T-helper 2 cell (primary cell): Measurements from ENCODE around the gene OR2J2.
"Not testable (repeated sequence)": the region's sequence is repeated elsewhere in the genome, so short reads cannot be mapped to it uniquely, and the experiment has no call there.

Source experiments
- DNase-seq, 5 experiments: peaks; one replicate each; pipeline versions ENCODE4 v3.0.0 to v3.0.0-alpha.2; 2012 to 2022
- total RNA-seq, 2 donors: gene quantifications; one replicate each; lab custom pipeline; 2026; lab: John Stamatoyannopoulos, UW

Gene OR2J2
- total RNA-seq, result 0 reads per million in 2 donors

DNA sequence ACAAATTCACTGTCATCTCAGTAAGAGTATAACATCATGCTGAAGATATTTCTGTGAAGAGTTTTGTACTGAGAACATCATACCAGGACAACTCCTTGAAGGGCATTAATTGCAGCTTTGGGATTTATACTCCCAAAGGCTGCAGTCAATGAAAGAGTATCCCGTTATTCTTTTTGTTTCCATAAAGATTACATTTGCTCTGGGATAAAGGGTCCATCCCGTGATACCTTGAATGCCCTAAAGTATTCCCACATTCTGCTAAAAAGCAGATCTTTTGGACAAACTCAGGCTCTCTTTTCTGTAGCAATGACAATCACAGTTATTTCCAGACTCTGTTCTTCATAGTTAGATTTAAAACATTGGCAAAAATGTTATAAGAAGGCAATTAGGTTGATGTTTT lies at the start of gene OR2J2:
TSS of gene OR2J2 (plus strand) at position 301 of the 400 bp plus-strand sequence. CDS start 2,729 bp downstream, outside the sequence.
- not testable (repeated sequence) for DNase-seq

DNA sequence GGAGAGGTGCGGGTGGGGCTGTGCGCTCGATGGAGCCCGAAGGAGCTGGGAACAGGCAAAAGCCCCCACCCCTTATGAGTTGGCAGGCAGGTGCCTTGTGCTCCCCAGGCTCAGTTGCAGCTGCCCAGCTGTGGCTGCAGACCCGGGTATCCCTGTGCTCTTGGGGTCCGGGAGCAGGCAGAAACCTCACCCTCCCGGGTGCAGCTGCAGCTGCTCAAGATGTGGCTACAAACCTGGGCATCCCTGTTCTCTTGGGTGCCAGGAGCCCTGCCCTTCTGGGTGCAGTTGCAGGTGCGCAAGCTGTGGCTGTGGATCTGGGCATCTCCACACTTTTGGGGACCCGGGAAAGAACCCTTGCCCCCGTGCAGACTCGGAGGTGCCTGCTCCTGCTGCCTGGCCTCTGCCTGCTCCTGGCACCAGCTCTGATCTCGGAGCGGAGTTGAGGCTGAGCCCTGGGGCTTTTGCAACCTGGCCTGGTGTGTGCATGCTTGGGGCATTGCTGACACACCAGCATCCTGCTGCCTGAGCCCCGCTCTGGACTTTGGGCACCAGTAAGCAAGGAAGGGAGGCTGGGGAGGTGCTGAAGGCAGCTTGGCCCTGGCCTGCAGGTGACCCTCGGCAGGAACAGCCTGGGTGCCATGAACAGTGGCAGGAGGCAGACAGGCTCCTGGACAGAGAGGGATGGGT lies 41.2 kb upstream of the OR2J2 start:
- DNase-seq, result no peak

DNA sequence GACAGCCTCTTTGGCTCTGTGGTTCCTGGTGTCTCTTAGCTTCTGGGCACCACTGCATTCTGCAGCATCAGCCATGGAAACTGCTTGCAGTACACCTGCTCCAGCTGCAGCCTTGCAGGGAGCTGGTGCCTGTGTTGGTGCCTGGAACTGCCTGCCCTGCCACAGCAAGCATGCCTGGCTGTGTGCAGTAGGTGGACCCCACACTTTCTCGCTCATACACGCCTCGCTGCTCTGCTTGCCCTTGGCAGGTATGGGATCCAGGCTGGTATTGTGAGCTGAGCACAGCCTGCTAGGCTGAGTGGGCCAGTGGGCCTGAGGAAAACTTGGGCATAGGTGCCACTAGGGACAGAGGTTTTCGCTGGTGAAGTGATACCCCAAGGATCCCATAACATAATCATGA lies 40.1 kb upstream of the OR2J2 start:
- DNase-seq, result no peak

DNA sequence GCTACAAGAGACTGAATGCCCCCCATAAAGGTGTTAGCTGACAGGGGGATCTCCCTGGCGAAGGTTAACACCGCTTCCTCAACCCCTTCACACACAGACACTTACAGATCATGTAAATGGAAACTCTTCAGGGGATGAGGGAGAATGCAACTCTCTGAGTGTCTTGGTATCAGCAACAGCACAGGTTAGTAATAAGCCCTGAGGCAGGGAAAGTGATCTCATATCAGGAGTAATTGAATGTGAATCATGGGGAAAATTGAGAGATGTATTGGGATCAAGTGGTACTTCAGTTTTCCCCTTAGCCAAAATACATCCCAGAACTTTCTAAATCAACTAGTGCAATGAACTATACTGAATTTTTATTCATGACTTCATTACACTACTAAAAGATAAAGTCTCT lies 39.0 kb upstream of the OR2J2 start:
- no peak for DNase-seq

DNA sequence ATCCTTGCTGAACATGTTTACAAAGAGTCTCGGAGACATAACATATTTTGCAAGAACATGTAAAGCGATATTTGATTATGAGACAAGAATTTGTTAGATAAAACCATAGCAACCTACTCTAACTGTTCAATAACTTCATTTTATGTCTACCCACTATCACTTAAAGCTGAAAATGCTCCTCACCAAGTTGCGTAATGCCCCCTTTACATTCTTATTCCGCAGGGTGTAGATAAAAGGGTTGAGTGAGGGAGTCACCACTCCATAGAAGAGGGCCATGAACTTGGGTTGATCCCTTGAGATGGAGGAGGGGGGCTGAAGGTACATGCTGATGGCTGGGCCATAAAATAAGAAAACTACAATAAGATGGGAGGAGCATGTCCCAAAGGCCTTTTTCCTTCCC lies 33.0 kb upstream of the OR2J2 start:
- no peak for DNase-seq

DNA sequence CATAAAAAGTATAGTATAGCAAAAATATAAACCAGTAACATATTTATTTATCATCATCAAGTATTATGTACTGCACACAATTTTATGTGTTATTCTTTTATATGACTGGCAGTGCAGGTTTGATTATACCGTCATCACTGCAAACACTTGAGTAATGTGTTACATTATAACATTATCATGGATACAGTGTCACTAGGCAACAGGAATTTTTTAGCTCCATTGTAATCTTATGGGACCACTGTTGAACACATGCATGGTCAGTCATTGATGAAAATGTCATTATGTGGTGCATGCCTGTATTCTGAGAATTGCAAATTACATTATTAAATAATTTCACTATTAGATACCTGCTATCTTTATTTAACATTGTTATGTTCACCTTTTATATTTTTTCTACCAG lies 29.1 kb upstream of the OR2J2 start:
- DNase-seq, result no peak

DNA sequence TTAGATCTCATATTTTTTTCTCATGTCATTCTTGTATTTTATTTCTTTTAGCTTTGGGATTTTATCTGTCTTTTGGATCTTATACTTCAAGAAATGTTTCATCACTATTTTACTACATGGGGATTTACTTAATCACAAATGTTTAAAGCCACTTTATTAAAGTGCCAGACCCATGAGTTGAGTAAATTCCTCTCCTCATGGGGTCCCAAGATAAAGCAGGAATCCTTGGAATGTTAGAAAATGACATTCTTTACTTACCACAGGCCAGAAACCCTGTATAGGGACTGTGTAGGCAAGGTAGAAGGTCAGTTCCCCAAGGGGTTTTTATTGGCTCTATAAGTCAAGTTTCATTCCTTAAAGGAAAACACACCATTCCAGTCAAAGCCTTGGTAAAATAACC lies 28.4 kb upstream of the OR2J2 start:
- no peak for DNase-seq

DNA sequence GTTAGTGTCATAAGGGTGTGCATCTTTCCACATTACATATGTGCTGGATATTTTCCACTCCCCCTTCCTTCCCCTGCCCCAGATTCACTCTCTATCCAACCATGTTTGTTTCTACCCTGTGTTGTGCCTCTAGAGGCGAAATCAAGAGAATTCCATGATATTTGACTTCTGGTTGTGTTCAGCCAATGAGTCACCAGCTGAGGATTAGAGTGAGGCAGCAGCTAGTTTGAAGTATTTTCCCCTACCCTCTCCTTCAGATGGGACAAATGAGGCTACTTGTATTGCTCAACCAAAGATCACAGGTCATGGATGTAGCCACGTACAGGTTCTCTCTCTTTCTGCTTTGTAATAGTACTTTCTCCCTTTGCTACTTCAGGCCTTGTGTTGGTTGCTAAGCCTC lies 24.5 kb upstream of the OR2J2 start:
- DNase-seq, result no peak

DNA sequence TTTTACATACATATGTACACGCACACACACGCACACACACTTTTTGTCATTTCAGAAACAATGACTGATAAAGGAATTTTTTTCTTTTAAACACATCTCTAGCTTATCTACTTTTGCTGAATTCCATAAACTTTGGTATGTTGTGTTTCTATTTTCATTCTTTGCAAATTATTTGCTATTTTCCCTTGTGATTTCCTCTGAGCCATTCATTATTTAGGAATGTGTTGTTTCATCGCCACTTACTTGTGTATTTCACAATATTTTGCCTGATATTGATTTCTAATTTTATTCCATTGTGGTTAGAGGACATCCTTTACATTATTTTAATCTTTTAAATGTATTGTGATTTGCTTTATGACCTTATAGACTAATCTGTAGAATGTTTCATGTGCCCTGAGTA lies 23.6 kb upstream of the OR2J2 start:
- DNase-seq, result no peak

DNA sequence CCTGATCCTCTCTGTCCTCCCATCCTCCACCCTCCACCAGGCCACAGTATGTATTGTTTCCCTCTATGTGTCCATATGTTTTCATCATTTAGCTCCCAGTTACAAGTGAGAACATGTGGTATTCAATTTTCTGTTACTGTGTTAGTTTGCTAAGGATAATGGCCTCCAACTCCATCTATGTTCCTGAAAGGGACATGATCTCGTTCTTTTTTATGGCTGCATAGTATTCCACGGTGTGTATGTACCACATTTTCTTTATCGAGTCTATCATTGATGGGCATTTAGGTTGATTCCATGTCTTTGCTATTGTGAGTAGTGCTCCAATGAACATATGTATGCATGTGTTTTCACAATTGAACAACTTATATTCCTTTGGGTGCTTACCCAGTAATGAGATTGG lies 21.3 kb upstream of the OR2J2 start:
- not testable (repeated sequence) for DNase-seq

DNA sequence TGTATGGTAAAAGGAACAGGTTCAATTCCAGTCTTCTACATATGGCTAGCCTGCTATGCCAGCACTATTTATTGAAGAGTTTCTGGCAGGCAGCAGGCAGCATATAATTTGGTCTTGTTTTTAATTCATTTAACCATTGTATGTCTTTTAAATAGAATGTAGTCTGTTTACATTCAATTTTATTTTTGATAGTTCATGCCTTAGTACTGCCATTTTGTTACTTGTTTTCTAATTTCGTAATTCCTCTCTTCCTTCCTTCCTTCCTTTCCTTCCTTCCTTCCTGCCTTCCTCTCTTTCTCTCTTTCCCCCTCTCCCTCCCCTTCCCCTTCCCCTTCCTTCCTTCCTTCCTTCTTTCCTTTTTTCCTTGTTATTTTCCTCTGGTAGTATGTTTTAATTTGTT lies 17.6 kb upstream of the OR2J2 start:
- no peak for DNase-seq

DNA sequence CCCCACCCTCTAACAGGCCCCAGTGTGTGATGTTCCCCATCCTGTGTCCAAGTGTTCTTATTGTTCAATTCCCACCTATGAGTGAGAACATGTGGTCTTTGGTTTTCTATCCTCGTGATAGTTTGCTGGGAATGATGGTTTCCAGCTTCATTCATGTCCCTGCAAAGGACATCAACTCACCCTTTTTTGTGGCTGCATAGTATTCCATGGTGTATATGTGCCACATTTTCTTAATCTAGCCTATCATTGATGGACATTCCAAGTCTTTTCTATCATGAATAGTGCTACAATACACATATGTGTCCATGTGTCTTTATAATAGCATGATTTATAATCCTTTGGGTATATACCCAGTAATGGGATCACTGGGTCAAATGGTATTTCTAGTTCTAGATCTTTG lies 15.5 kb upstream of the OR2J2 start:
- not testable (repeated sequence) for DNase-seq

DNA sequence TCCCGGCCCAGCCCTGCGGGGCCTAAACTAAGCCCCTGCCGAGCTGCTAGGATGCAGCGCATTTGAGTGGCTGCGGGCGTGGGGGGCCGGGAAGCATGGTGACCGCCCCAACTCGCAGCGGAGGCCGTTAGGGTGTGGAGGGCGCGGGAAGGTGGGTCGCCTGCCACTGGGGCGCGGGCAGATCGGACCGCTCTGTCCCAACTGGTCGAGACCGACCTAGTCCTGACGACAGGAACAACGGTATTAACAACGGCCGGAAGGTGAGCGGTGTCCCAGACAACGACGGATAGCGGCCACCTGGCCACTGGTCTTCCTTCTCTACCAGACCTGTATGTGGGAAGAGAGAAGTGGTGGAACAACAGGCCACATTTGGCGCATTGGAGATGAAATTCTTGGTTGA lies 10.8 kb upstream of the OR2J2 start:
- DNase-seq, result not testable (repeated sequence)

DNA sequence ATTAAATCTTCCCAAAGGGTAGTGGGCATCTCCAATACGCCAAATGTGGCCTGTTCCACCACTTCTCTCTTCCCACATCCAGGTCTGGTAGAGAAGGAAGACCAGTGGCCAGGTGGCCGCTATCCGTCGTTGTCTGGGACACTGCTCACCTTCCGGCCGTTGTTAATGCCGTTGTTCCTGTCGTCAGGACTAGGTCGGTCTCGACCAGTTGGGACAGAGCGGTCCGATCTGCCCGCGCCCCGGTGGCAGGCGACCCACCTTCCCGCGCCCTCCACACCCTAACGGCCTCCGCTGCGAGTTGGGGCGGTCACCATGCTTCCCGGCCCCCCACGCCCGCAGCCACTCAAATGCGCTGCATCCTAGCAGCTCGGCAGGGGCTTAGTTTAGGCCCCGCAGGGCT lies 5.1 kb upstream of the OR2J2 start:
- not testable (repeated sequence) for DNase-seq

DNA sequence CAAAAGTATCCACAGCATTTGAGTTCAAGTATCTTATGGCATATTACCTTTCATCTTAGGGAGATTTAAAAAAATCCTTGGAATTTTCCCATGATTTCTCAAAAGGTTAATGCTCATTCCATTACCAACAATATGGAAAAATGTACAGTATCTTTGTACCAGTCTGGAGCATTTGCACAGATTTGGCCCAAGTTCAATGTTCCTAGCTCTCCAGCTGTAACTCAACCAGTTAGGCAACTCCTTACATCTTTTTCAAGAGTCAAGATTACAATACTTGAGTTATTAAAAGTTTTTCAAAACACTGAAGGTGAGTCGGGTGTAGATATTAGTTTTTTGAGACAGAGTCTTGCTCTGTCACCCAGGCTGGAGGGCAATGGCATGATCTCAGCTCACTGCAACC lies 1.0 kb downstream of the OR2J2 start:
- no peak for DNase-seq

DNA sequence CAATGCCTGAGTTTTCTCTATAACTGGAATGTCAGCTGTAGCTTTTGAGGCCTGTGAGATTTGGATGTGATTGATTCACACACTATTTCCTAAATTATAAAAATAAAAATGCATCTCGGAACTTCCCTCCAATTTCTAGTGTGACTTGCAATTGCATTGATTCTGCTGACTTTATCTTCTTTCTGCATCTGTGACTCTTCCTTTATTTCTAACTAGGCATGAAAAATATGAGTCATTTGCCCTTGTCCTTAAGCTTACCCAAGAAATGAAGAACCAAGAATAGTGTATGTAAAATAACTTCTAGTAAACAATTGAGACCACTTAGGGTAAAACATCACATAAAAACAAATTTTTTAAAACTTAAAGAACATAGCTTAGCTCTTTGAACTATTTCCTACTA lies 12.9 kb downstream of the OR2J2 start:
- no peak for DNase-seq

DNA sequence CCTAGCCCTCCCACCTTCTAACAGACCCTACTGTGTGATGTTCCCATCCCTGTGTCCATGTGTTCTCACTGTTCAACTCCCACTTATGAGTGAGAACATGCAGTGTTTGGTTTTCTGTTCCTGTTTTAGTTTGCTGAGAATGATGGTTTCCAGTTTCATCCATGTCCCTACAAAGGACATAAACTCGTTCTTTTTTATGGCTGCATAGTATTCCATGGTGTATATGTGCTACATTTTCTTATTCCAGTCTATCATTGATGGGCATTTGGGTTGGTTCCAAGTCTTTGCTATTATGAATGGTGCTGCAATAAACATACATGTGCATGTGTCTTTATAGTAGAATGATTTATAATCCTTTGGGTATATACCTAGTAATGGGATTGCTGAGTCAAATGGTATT lies 18.0 kb downstream of the OR2J2 start:
- not testable (repeated sequence) for DNase-seq

DNA sequence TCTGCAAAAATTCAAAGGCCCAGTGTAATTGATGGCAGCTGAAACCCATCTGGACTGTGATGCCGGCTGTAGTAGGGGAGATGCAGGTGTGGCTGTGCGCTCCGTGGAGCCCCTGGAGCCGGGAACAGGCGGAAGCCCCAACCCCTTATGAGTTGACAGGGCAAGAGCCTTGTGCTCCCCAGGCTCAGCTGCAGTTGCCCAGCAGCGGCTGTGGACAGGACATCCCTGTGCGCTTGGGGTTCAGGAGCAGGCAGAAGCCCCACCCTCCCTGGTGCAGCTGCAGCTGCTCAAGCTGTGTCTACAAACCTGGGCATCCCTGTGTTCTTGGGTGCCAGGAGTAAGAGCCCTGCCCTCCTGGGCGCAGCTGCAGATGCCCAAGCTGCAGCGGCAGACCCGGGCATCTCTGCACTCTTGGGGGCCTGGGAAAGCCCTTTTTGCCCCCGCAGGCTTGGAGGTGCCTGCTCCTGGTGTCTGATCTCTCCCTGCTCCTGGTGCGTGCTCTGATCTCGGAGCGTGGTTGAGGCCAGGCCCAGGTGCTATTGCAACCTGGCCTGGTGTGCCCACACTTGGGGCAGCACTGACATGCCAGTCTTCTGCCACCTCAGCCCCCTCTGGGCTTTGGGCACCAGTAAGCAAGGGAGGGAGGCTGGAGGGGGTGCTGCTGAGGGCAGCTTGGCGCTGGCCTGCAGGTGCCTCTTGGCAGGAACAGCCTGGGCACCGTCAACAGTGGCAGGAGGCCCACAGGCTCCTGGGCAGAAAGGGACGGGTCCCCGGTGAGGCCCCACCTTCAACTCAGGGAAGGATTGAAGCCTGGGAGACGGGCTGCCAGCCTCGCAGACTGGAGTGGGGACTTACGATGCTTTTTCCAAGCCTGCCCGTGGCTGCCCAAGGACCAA lies 30.3 kb downstream of the OR2J2 start:
- no peak for DNase-seq

DNA sequence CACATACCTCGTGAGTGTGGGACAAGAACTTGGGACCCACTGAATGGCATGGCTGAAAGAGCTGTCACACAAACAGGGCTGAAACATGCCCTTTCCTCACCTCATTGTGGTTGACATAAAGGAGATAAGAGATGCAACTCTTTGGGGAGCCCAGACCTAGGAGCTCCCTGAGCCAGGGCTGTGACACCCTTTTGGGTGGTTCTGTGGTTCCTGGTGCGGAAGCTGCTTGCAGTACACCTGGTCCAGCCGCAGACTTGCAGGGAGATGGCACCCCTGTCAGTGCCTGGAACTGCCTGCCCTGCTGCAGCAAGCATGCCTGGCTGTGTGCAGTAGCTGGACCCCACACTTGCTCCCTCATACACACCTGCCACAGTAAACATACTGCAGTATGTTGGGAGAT lies 31.3 kb downstream of the OR2J2 start:
- no peak for DNase-seq

DNA sequence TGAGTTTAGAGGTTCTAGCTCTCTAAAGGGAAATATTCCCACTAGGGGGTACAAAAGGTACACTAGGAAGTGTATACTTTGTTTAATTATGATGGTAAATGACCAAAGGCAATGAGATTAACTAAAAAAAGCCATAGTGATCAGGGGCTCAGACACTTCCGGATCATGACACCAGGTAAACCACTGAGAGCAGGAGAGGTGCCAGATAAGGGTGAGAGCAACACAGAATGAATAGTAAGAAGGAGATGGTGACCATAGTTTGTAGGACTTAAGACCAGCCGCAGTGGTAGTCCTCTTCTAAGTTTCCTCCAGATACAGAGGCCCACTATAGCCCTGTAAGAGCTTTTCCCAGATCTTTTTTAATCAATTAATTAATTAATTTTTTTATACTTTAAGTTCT lies 40.8 kb downstream of the OR2J2 start:
- no peak for DNase-seq

DNA sequence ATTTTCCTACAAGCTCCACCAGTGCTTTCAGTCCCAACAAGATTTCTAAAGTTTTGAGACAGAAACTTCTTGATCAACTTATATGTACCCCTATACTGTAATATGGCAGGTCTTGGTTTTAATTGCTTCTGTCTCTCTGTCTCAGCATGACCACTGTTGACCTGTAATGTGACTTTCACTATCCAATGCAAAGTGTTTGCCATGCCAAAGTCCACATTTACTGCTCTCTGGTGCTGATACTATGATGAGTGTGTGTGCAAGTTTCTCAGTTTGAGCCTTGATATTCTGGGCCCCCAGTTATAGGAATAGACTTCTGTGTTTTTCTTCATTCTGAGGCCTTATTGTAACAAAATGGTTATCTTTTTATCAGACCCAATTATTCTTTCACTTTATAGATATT lies 45.8 kb downstream of the OR2J2 start:
- no peak for DNase-seq

DNA sequence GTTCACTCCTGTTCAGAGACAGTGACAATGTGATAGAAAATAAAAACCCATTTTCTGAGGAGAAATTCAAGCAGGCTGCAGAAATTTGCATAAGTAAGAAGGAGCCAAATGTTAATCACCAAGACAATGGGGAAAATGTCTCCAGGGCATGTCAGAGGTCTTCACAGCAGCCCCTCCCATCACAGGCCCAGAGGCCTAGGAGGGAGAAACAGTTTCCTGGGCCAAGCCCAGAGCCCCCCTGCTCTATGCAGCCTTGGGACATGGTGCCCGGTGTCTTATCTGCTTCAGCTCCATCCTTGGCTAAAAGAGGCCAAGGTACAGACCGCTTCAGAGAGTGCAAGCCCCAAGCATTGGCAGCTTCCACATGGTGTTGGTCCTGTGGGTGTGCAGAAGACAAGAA lies 46.5 kb downstream of the OR2J2 start:
- DNase-seq, result not testable (repeated sequence)

DNA sequence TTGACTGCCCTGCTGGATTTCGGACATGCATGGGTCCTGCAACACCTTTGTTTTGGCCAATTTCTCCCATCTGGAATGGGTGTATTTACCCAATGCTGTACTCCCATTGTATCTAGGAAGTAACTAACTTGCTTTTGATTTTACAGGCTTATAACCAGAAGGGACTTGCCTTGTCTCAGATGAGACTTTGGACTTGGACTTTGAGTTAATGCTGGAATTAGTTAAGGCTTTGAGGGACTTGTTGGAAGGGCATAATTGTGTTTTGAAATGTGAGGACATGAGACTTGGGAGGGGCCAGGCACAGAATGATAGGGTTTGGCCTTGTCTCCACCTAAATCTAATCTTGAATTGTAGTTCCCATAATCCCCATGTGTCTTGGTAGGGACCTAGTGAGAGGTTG lies 47.3 kb downstream of the OR2J2 start:
- not testable (repeated sequence) for DNase-seq
